Keratinocyte (primary cell): ENCODE measurements around the gene DEPDC5. TPM values are rescaled to one million over a fixed set of nuclear protein-coding genes. Genes with fewer than 3 reads are reported as not detected.

Experiments used
- DNase-seq: peaks from one replicate; pipeline ENCODE4 v3.0.0-alpha.2; 2011; ENCODE audit warnings: low read depth, missing footprints, low spot score
- FAIRE-seq: peaks from 2 replicates; lab custom pipeline; 2011; peaks lifted over from hg19 to GRCh38; lab: Jason Lieb, UNC
- H2AFZ ChIP-seq: 2 replicates; pipeline ENCODE4 v1.6.0; 2012; ENCODE audit warnings: low read length, control low read depth, inconsistent platforms; ENCODE audit not compliant: control insufficient read depth
- H3K27ac ChIP-seq: 2 replicates; pipeline ENCODE4 v1.5.1; 2011; ENCODE audit warnings: low read length; ENCODE audit not compliant: control insufficient read depth, insufficient read depth
- H3K27me3 ChIP-seq: 3 replicates; pipeline ENCODE4 v1.6.0; 2011; ENCODE audit warnings: low read length; ENCODE audit not compliant: control insufficient read depth, insufficient read depth; ENCODE audit errors: extremely low read depth
- H3K36me3 ChIP-seq, 2 experiments: 2 replicates in 1 of 2; 3 replicates in 1 of 2; pipeline ENCODE4 v1.5.1; 2011; ENCODE audit warnings: low read length in 2 of 2, mild to moderate bottlenecking in 1 of 2; ENCODE audit not compliant: control insufficient read depth in 2 of 2, insufficient read depth in 2 of 2; ENCODE audit errors: extremely low read depth in 1 of 2
- H3K4me1 ChIP-seq: 3 replicates; pipeline ENCODE4 v1.5.1; 2011; ENCODE audit warnings: low read length; ENCODE audit not compliant: control insufficient read depth, insufficient read depth; ENCODE audit errors: extremely low read depth
- H3K4me2 ChIP-seq: 3 replicates; pipeline ENCODE4 v1.6.0; 2011; ENCODE audit warnings: low read depth, low read length; ENCODE audit not compliant: control insufficient read depth, insufficient read depth; ENCODE audit errors: extremely low read depth
- H3K4me3 ChIP-seq, 3 experiments: fragments of 200-600 bp in 1 of 3; sonication (generic) in 1 of 3; 2 replicates in 2 of 3; 3 replicates in 1 of 3; pipeline ENCODE4 v1.5.1; 2011 to 2016; ENCODE audit warnings: low read length in 3 of 3, mild to moderate bottlenecking in 3 of 3, control low read depth in 2 of 3, inconsistent platforms in 1 of 3, low read depth in 1 of 3, mixed read lengths in 1 of 3, mixed run types in 1 of 3, moderate library complexity in 1 of 3; ENCODE audit not compliant: control insufficient read depth in 2 of 3, insufficient read depth in 2 of 3; ENCODE audit errors: extremely low read depth in 1 of 3
- H3K79me2 ChIP-seq: 2 replicates; pipeline ENCODE4 v1.6.0; 2012; ENCODE audit warnings: low read length; ENCODE audit not compliant: control insufficient read depth, insufficient read depth
- H3K9ac ChIP-seq: 3 replicates; pipeline ENCODE4 v1.6.0; 2011; ENCODE audit warnings: low read length; ENCODE audit not compliant: control insufficient read depth, insufficient read depth; ENCODE audit errors: extremely low read depth
- H3K9me1 ChIP-seq: 3 replicates; pipeline ENCODE4 v1.6.0; 2011; ENCODE audit warnings: low read length; ENCODE audit not compliant: control insufficient read depth, insufficient read depth; ENCODE audit errors: extremely low read depth
- H3K9me3 ChIP-seq: 2 replicates; pipeline ENCODE4 v1.5.1; 2012; ENCODE audit warnings: low read depth, low read length; ENCODE audit not compliant: control insufficient read depth
- H4K20me1 ChIP-seq: 3 replicates; pipeline ENCODE4 v1.6.0; 2011; ENCODE audit warnings: low read length; ENCODE audit not compliant: control insufficient read depth, insufficient read depth; ENCODE audit errors: extremely low read depth
- EZH2 ChIP-seq: IDR thresholded peaks from one replicate; pipeline ENCODE4 v1.6.1; 2012; ENCODE audit warnings: inconsistent platforms, mild to moderate bottlenecking, low read length, moderate library complexity
- dilution Hi-C: fragments of 300-500 bp; cut with MboI; formaldehyde crosslinking; loops from one replicate; pipeline ENCODE4 v1.7.0; 2020; ENCODE audit warnings: low sequenced_read_pairs; ENCODE audit not compliant: extremely low pct_ligation_motif_present
- polyA plus RNA-seq, 5 experiments: library from polyadenylated mRNA; depleted of rRNA in 3 of 5; stranded (reverse) in 3 of 5; stranded (forward) in 1 of 5; unstranded in 1 of 5; fragments of >200 nt; gene quantifications; 1 replicate in 1 of 5; 2 replicates in 3 of 5; 3 replicates in 1 of 5; pipeline versions ENCODE4 v1.2.1 to v1.2.3, GENCODE V29; 2011 to 2012; ENCODE audit warnings: missing spikeins in 2 of 5, low read depth in 1 of 5, low replicate concordance in 1 of 5
- TF ChIP-seq, protein P1 (sequence below), 3 experiments: IDR thresholded peaks in 1 of 3; conservative IDR thresholded peaks in 1 of 3; optimal IDR thresholded peaks in 1 of 3; 2 replicates in 2 of 3; 3 replicates in 1 of 3; pipeline versions ENCODE3 to v1.5.1; 2011; ENCODE audit warnings: low read length in 3 of 3, mild to moderate bottlenecking in 3 of 3, moderate library complexity in 2 of 3, control low read depth in 1 of 3, inconsistent platforms in 1 of 3; ENCODE audit not compliant: insufficient read depth in 2 of 3; ENCODE audit errors: extremely low read depth in 1 of 3

Gene DEPDC5
- polyA plus RNA-seq, 1 donor (not counting 4 experiments of a cell fraction or from before 2014, with no cell fraction given) = 9.7 TPM

DNA sequence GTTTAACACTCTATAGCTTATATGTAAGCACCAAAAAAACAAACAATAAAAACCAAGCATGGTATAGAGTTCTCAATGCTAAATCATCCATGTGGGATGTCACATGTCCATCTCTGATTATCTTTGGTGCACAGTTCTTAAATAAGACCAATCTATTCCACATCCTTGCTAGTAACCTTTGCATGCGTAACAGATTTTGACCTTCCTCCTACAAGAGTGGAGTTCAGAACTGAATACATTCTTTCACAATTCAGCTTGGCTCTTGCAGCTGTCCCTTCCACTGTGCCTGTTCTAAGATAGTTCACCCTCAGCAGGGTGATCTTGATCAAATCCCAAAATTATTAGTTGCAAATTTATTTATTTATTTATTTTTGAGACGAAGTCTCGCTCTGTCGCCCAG, 25.0 kb upstream of the DEPDC5 start:
- H3K9ac ChIP-seq = no peak overlapping the region
- H3K4me1 ChIP-seq = no peaks in the 10 kb centered on the region
- H4K20me1 ChIP-seq = no peaks in the 10 kb centered on the region
- TF ChIP-seq EZH2 = no peak
- TF ChIP-seq, protein P1, sequence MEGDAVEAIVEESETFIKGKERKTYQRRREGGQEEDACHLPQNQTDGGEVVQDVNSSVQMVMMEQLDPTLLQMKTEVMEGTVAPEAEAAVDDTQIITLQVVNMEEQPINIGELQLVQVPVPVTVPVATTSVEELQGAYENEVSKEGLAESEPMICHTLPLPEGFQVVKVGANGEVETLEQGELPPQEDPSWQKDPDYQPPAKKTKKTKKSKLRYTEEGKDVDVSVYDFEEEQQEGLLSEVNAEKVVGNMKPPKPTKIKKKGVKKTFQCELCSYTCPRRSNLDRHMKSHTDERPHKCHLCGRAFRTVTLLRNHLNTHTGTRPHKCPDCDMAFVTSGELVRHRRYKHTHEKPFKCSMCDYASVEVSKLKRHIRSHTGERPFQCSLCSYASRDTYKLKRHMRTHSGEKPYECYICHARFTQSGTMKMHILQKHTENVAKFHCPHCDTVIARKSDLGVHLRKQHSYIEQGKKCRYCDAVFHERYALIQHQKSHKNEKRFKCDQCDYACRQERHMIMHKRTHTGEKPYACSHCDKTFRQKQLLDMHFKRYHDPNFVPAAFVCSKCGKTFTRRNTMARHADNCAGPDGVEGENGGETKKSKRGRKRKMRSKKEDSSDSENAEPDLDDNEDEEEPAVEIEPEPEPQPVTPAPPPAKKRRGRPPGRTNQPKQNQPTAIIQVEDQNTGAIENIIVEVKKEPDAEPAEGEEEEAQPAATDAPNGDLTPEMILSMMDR (optimal IDR thresholded peaks at IDR 0.05 in 1 of 3, IDR thresholded peaks at IDR 0.05 in 1 of 3, conservative IDR thresholded peaks at IDR 0.05 in 1 of 3; ENCODE audit: extremely low read depth in 1 of 3, insufficient read depth in 2 of 3, low read length in 3 of 3) = no peak
- H3K27me3 ChIP-seq = no peaks in the 10 kb centered on the region
- H3K4me2 ChIP-seq = no peak overlapping the region
- H3K9me1 ChIP-seq = no peaks in the 10 kb centered on the region
- FAIRE-seq = no peak
- H3K27ac ChIP-seq = no peak overlapping the region
- DNase-seq = no peak
- no peaks in the 10 kb centered on the region for H3K9me3 ChIP-seq
- H3K4me3 ChIP-seq = no peak overlapping the region
- H2AFZ ChIP-seq = no peak overlapping the region
- dilution Hi-C loops = no loop called here
- peaks cover 7 to 8% of the 10 kb centered on the region in 2 experiments for H3K36me3 ChIP-seq
- H3K79me2 ChIP-seq = peaks cover 52% of the 10 kb centered on the region

DNA sequence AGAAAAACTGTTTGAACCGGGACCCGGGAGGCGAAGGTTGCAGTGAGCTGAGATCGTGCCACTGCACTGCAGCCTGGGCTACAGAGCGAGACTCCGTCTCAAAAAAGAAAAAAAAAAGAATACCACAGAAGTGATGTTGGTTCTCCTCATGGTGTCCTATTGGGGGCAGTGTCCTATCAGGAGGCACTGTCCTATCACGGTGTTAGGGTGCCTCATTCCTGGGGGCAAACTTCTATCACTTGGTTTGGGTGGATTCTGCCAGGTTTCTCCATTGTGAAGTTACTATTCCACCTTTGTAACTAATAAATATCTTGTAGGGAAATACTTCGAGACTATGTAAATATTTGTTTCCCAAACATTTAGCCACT, 23.5 kb upstream of the DEPDC5 start:
- dilution Hi-C loops = no loop called here
- no peak overlapping the region for H2AFZ ChIP-seq
- H3K9me1 ChIP-seq = no peaks in the 10 kb centered on the region
- FAIRE-seq (no peak), DNase-seq (no peak)
- no peak overlapping the region for H3K4me2 ChIP-seq
- no peaks in the 10 kb centered on the region for H4K20me1 ChIP-seq
- no peak overlapping the region for H3K9ac ChIP-seq
- peaks cover 55% of the 10 kb centered on the region for H3K79me2 ChIP-seq
- peaks cover 3 to 5% of the 10 kb centered on the region in 2 experiments for H3K36me3 ChIP-seq
- no peaks in the 10 kb centered on the region for H3K27me3 ChIP-seq
- peaks cover 13% of the 10 kb centered on the region for H3K4me1 ChIP-seq
- H3K4me3 ChIP-seq = no peak overlapping the region
- TF ChIP-seq EZH2 = no peak
- TF ChIP-seq, protein P1 (optimal IDR thresholded peaks at IDR 0.05 in 1 of 3, IDR thresholded peaks at IDR 0.05 in 1 of 3, conservative IDR thresholded peaks at IDR 0.05 in 1 of 3; ENCODE audit: extremely low read depth in 1 of 3, insufficient read depth in 2 of 3, low read length in 3 of 3) = peak in 2 of 3 experiments; percentile 9 to 34
- no peaks in the 10 kb centered on the region for H3K9me3 ChIP-seq
- no peak overlapping the region for H3K27ac ChIP-seq
